Left renal cortex interstitium (tissue), 4 donors: Measurements from ENCODE around the gene REPS1. TPM values are rescaled to one million over a fixed set of nuclear protein-coding genes. Genes with fewer than 3 reads are reported as not detected.

Source experiments
- DNase-seq, 4 donors: peaks; one replicate each; pipeline ENCODE4 v3.0.0-alpha.2; 2013; ENCODE audit warnings: low read depth in 4 of 4, low spot score in 2 of 4, missing footprints in 1 of 4
- polyA plus RNA-seq, 4 donors: library from polyadenylated mRNA; unstranded; fragments of 120-200 nt; gene quantifications; one replicate each; pipeline ENCODE4 v1.2.1, GENCODE V29; 2013; ENCODE audit not compliant: insufficient read length in 4 of 4

The REPS1 gene
- polyA plus RNA-seq, 4 donors, result 57.4 to 89.5 (median 77.3) TPM

GRCh38 chr6:138865480-138866109 is 122.5 kb downstream of the REPS1 start:
- DNase-seq, result no peak

GRCh38 chr6:138864343-138864890 is 123.6 kb downstream of the REPS1 start:
- DNase-seq, result no peak

- DNase-seq, result no peak
These were observed 124.7 kb downstream of the REPS1 start for GRCh38 chr6:138863321-138863720.

GRCh38 chr6:138862456-138862855 is 125.6 kb downstream of the REPS1 start:
- no peak for DNase-seq

- no peak for DNase-seq
These were observed 130.3 kb downstream of the REPS1 start for GRCh38 chr6:138857775-138858174.

- DNase-seq, result no peak
These were observed 131.4 kb downstream of the REPS1 start for GRCh38 chr6:138856654-138857053.

Other genes with a start within 250 kb of the REPS1 start
- 10 to 100 TPM; 21.7 to 31.6 (median 27.0) TPM for gene CCDC28A, start 214.5 kb downstream of the REPS1 start, polyA plus RNA-seq
- under 1 TPM; 0.11 to 0.51 (median 0.29) TPM for gene ECT2L, start 192.2 kb downstream of the REPS1 start, polyA plus RNA-seq
- 10 to 100 TPM; 35.1 to 50.0 (median 47.9) TPM for gene ABRACL, start 40.5 kb upstream of the REPS1 start, polyA plus RNA-seq
- gene HECA, start 146.8 kb upstream of the REPS1 start, polyA plus RNA-seq, result 10 to 100 TPM; 14.2 to 16.7 (median 14.9) TPM